HG03442 (cell line): ENCODE results near the gene ANO1.

ENCODE experiments used
- ATAC-seq: cut with Tn5 transposase; IDR thresholded peaks from one replicate; pipeline ENCODE4 v1.9.1; 2021; ENCODE audit warnings: mild to moderate bottlenecking, moderate library complexity; ENCODE audit not compliant: unreplicated experiment

Gene ANO1

DNA sequence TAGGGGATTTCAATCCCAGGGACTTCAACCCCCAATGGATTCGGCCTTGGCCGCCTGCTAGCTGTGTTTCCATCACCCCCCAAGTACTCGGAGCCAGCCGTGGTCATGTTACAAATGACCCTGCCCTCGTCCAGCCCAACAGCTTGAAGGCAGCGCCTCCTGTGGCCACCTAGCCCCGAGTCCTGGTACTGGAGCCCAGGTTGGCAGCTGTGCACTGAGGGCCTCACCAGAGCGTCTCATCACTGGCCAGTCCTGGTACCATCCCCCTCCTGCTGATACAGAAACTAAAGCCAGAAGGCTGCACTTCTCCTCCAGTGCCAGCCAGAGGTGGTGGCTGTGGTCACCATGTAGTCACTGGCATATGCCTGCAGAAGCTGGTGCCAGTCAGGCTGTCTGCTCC is 80.1 kb downstream of the ANO1 start:
- ATAC-seq, result no peak

DNA sequence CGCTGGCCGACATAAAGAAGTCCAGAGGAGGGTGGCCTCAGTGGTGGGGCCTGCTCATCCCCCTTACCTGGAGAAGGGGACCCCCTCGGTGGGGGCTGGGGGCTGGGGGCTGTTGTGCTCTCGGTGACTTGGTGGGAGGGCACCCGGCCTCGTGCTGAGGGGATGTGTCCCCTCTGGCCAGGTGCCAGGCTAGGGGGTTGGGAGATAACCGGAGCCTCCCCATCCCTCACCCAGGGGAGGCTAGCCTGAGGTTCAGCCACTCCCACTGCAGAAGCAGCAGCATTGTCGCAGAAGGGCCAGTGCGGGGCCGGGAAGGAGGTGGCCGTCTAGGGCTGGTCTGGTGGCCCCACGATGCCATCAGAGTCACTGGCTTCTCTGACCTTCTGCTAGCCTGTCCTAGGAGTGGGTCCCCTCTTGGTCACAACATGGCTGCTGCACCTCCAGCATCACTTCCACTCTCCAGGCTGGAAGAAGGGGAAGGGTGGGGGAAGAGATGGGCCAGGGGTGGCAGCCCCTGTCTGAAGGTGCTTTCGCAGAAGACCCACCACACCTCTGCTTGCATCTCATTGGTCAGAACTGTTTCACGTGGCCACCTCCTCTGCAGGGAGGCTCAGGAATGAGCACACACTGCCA is 80.8 kb downstream of the ANO1 start:
- no peak for ATAC-seq

DNA sequence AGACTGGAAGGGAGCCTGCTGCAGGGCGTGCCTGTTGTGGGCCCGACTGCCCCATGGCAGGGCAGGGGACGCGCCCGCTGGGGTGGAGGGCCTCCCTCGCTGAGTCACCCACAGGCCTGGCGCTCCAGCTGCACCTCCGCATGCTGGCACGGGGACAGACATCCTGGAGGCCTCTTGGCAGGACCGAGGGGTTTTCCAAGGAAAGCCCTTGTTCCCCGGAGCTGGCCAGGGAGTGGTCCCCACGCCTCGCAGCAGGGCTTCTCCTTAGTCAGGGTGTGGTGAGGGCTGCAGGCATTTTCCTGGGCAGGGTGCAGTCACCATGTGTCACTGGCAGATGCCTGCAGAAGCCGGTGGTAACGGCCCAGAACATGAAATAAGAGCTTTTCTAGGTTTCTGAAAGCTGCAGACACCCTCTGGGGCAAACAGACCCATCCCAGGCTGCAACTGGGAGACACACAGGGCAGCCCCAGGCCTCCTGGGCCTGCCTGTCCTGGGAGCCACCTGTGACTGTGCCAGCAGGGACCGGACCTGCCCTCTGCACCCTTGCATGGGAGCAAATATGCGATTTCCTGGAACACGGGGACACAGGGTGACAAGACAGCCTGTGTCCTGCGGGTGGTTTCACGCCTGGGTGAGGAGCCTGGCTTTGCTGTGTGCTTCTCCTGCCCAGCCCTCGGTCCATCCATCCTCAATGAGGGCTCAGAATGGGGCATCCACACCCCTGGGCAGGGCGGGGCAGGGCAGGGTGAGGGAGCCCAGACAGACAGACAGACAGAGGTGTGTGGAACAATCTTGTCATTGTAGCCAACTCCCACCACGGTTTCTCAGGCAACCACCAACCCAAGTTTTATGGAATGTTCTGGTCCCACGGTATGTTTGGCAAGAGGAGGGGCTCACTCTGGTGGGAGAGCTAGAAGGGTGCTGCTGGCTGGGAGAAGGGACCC is 81.8 kb downstream of the ANO1 start:
- no peak for ATAC-seq

- ATAC-seq, result no peak
These were observed 83.0 kb downstream of the ANO1 start for GRCh38 chr11:70161043-70161625.

- no peak for ATAC-seq
These were observed 86.6 kb downstream of the ANO1 start for GRCh38 chr11:70164705-70165104.

DNA sequence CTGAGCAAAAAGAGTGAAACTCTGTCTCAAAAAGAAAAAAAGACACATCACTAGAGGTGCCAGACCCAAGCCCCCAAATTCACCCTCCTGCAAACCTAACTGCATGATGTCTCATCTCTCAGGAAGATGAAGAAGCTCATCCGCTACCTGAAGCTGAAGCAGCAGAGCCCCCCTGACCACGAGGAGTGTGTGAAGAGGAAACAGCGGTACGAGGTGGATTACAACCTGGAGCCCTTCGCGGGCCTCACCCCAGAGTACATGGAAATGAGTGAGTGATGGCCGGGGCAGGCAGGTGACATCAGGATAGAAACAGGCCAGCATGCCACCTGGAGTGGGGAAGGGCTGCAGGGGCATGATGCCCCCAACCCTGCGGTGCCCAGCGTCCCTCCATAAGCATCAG is 89.0 kb downstream of the ANO1 start:
- ATAC-seq, result no peak

DNA sequence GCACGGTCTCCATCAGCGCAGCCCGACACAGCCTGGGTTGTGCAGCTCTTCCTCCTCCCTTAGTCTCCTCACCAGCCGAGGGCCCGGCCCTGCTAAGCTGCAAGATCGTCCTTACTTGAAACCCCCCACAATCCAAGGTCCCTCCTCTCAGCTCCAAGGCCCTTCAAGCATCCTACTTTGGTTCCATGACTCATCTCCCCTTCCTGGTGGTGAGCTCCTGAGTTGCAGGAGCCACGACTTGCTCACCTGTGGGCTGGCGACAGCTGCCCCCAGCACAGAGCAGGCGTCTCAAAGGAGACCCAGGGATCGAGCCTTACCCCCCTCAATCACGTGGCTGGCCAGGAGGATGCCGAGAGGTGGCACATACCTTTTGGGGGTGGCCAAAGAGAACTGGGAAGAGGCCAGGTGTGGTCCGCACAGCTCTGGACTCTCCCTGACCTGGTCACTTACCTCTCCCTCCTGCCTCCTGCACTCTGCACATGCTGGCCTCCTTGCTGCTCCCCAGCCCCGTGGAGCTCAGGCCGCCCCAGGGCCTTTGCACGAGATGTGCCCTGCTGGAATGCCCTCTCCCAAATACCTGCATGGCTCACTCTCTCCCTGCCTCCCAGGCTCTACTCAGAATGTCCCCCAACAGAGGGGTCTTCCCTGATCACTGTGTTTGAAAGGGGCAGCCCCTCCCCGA is 89.7 kb downstream of the ANO1 start:
- ATAC-seq, result no peak

- no peak for ATAC-seq
These were observed 90.3 kb downstream of the ANO1 start for GRCh38 chr11:70168405-70168754.

DNA sequence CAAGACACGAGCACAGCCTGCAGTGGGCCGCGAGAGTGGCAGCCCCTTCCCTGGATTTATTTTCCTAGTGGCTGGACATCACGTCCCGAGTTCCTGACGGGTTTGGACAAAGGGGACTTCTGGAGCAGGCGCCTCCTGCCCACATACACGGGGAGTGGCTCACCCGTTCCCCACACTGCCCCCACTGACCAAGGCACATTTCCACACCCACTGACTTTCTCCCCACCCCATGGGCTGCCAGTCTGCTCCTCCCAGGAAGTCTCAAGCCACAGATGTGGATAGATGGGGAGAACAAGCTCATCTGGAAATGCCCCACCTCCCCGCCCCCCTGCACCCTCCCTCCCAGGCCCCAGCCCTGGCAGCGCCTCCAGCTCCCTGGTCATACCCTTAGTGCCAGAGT is 91.0 kb downstream of the ANO1 start:
- ATAC-seq, result no peak

- no peak for ATAC-seq
These were observed 91.5 kb downstream of the ANO1 start for GRCh38 chr11:70169632-70170031.

DNA sequence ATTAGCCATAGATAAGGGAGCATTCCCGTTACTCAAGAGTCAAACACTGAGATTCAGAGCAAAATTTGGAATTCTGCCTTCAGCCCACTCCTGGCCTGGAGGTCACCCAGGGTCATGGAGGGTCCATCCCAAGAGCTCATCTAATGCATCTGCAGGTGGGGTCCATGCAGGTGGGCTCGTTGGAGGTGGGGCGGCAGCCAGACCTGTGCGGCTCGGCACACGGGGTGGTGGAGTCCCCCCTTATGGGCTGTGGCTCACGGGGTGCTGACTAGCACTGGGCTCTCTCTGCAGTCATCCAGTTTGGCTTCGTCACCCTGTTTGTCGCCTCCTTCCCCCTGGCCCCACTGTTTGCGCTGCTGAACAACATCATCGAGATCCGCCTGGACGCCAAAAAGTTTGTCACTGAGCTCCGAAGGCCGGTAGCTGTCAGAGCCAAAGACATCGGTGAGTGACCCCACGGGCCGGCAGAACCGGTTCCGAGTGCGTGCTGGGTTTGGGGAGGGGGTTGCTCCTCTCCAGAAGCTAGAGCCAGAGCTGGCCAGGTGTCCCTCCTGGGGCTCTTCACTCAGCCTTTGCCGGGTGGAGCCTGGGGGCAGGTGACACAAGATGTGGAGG is 92.6 kb downstream of the ANO1 start:
- no peak for ATAC-seq

DNA sequence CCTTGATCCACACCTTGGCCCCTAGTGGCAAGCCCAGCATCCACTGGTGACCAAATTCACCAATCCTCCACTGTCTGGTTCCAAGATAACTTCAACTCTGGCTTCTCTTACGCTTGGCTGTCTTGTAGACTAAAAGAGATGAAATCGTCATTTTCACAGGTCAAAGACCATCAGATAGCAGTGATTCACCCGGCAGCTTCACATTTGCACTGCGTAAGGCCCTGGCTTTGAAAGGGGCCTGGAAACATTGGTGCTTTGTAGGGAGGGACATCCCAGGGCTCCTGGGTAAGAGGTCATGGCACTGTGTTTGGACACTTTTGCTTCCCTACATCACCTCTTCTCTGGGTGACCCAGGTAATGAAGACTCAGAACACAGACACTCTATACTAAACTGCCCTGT is 94.9 kb downstream of the ANO1 start:
- ATAC-seq, result no peak

GRCh38 chr11:70174547-70175235 is 96.6 kb downstream of the ANO1 start:
- ATAC-seq, result no peak

DNA sequence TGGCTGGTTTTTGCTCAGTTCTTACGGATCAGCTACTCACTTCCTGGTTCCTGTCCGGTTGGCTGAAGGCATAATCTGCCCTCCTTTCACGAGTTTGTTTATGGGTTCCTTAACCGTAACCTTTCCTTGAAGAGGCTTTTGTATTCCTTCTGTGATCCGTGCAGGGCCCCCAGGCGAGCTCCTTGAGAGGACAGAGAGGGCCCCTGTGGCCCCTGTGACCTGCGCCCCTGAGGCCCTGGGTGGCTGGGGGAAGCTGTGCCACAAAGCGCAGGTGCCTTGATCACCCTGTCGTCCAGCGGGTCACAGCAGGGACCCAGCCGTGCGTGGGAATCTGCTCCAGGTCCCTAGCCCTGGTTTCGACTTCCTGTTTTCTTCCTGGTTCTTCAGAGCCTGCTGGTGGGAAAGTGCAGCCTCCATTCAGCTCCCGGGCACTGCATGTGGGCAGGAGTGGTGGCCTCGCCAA is 97.2 kb downstream of the ANO1 start:
- ATAC-seq, result no peak

GRCh38 chr11:70176940-70177689 is 99.0 kb downstream of the ANO1 start:
- no peak for ATAC-seq

- ATAC-seq, result no peak
These were observed 102.8 kb downstream of the ANO1 start for GRCh38 chr11:70180906-70181305.

DNA sequence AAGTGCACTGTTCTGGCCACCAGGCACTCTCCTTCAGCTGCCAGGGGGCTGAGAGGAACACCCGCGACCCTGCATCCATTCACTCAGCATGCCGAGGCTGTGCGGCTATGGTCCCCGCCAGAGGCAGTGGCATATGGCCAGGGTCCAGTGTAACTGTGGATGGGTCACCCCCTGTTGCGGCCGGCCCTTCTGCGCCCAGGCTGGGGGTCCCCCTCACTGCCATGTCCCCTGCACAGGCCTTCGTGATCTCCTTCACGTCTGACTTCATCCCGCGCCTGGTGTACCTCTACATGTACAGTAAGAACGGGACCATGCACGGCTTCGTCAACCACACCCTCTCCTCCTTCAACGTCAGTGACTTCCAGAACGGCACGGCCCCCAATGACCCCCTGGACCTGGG is 104.1 kb downstream of the ANO1 start:
- ATAC-seq, result no peak

- ATAC-seq, result no peak
These were observed 104.9 kb downstream of the ANO1 start for GRCh38 chr11:70183032-70183431.

DNA sequence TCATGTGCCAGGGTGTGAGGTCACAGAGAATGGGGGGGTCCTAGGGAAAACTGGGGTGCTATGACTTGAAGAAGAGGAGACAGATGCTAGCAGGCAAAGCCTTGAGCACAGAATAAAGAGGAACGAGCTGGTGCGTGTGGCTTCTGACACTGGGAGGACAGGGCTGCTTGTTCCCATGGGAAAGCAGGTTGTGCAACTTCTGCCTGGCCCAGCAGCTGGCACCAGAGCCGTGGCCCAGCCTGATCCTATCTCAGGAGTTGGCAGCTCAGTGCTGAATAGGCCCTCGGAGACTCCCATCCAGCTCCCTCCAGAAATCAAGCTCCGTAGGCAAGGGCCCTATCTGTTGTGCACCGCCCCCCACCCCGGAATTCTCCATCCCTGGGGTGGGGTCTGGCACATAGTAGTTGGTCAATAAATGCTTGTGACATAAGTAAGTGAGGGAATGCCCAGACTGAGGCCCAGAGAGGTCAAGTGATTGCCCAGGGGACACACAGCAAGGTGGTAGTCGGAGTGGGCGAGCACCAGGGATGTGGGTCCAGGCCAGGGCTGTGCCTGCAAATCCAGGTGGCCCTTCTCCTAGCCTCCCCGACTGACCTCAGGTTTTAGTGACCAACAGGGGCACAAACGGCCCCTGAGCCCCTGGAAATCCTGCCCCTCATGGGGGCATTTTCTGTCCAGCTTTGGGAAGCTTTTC is 105.5 kb downstream of the ANO1 start:
- no peak for ATAC-seq
